ENCODE measurements around the gene ISX. TPM values are rescaled to one million over a fixed set of nuclear protein-coding genes. Genes with fewer than 3 reads are reported as not detected.

ISX gene
- total and polyA plus RNA-seq, 2 experiments from 2014 or later: not detected

DNA sequence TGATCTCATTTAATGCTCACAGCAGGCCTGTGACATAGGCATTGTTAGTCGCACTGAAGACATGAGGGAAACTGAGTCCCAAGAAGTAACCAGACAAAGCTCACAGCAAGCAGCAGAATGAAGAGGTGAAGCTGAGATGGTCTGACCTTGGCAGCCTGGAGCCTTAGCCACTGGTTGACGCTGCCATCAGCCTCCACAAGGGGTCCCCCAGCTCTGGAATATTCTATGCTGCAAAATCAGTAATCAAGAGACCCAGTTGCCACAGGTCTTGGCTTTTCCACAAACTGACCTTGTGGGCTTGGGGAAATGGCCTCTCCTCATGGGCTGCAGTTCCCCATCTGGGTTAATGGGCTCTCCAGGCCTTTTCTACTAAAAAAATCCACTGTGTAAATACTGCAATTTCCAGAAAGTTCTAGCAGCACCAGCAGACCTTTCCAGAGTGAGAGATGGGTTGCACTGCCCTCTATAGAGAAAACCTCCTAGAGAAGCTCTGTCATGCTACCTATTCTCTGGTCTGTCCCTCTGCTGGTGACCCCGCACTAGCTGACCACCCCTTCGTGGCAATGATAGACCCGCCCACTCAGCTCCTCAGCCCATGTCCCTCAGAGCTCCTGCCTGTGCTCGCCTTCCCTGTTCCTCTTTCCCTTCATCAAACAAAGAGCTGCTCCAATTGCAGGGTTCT, 22.6 kb upstream of the ISX start:
- H3K79me2 ChIP-seq (ENCODE audit: insufficient read depth): no peaks in the 10 kb centered on the region
- H2AFZ ChIP-seq: no peak overlapping the region
- no peak overlapping the region for H3K27ac ChIP-seq
- H3K9ac ChIP-seq: no peak overlapping the region
- no peak overlapping the region for H3K4me3 ChIP-seq
- peak; percentile 16 for DNase-seq
- no peaks in the 10 kb centered on the region for H3K27me3 ChIP-seq (replicated peaks; ENCODE audit: insufficient read depth)
- H4K20me1 ChIP-seq (ENCODE audit: insufficient read depth): no peaks in the 10 kb centered on the region
- H3K9me3 ChIP-seq (ENCODE audit: low read depth): no peaks in the 10 kb centered on the region
- no peaks in the 10 kb centered on the region for H3K9me2 ChIP-seq (ENCODE audit: insufficient read depth)
- H3K36me3 ChIP-seq (ENCODE audit: low read depth): no peaks in the 10 kb centered on the region
- 22 to 24% methylated on average over 6 of the region's 6 CpGs for WGBS, 2 experiments (ENCODE audit: low coverage in 1 of 2, low lambda C conversion rate in 2 of 2, missing lambda C conversion rate in 2 of 2)
- no peak overlapping the region for H3K4me2 ChIP-seq (ENCODE audit: unreplicated experiment)
- in situ Hi-C loops (cut with MboI): loop anchor here (10.0 kb wide), 1 partner anchor 59 kb away; no protein-coding TSS in a partner anchor
- H3K4me1 ChIP-seq (ENCODE audit: insufficient read depth): no peaks in the 10 kb centered on the region
- H3F3A ChIP-seq (ENCODE audit: insufficient read depth): no peaks in the 10 kb centered on the region
- TF ChIP-seq EZH2 (IDR thresholded peaks at IDR 0.05; ENCODE audit: insufficient read depth, poor library complexity, severe bottlenecking) (no peak), EZH2phosphoT487 (IDR thresholded peaks at IDR 0.05; ENCODE audit: insufficient read depth, low read depth) (no peak)

- H3K27ac ChIP-seq: no peak overlapping the region
- H3K9ac ChIP-seq: no peak overlapping the region
- no peaks in the 10 kb centered on the region for H3K9me2 ChIP-seq (ENCODE audit: insufficient read depth)
- H3K4me3 ChIP-seq: no peak overlapping the region
- no peaks in the 10 kb centered on the region for H3K27me3 ChIP-seq (replicated peaks; ENCODE audit: insufficient read depth)
- in situ Hi-C loops (cut with MboI): loop anchor here (10.0 kb wide), 1 partner anchor 59 kb away; no protein-coding TSS in a partner anchor
- H3F3A ChIP-seq (ENCODE audit: insufficient read depth): no peaks in the 10 kb centered on the region
- no peak overlapping the region for H2AFZ ChIP-seq
- no peaks in the 10 kb centered on the region for H3K79me2 ChIP-seq (ENCODE audit: insufficient read depth)
- TF ChIP-seq EZH2 (IDR thresholded peaks at IDR 0.05; ENCODE audit: insufficient read depth, poor library complexity, severe bottlenecking) (no peak), EZH2phosphoT487 (IDR thresholded peaks at IDR 0.05; ENCODE audit: insufficient read depth, low read depth) (no peak)
- WGBS, 2 experiments (ENCODE audit: low coverage in 1 of 2, low lambda C conversion rate in 2 of 2, missing lambda C conversion rate in 2 of 2): 18 to 21% methylated on average over 2 of the region's 2 CpGs
- H3K9me3 ChIP-seq (ENCODE audit: low read depth): no peaks in the 10 kb centered on the region
- H4K20me1 ChIP-seq (ENCODE audit: insufficient read depth): no peaks in the 10 kb centered on the region
- H3K4me2 ChIP-seq (ENCODE audit: unreplicated experiment): no peak overlapping the region
- H3K4me1 ChIP-seq (ENCODE audit: insufficient read depth): no peaks in the 10 kb centered on the region
- DNase-seq: no peak
- no peaks in the 10 kb centered on the region for H3K36me3 ChIP-seq (ENCODE audit: low read depth)
Measured at GRCh38 chr22:35043934-35044319, 22.0 kb upstream of the ISX start.

DNA sequence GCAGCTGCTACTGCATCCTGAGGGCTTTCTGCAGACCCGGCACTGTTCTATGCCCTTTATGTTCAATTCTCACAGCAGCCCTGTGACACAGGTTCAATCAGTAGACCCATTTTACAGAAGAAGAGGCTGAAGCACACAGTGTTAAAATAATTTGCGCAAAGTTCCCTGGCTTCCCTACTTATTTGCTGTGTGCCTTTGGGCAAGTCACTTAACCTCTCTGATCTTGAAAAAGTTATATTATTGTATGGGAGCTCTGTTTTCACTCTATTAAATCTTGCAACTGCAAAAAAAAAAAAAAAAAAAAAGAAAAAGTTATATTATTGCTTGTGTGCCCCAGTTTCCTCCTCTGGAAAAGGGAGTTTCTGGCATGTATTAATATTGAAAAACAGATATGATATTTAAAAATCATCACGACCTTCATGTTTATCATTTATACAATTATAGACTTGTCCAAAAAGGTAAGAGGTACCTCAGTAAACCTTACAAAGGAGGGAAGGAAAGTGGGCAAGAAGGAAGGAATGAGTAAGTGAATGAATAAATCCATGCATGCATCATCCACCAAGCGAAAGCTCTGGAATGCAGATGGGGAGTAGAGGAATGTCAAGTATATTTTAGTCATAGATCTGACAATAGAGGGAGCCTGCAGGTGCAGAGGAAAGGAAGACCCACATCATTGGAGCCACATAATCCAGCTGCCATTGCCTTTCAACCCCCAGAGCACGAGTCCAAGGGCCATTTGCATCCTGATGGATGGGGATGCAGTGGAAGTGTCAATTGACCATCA, 21.2 kb upstream of the ISX start:
- TF ChIP-seq EZH2phosphoT487 (IDR thresholded peaks at IDR 0.05; ENCODE audit: insufficient read depth, low read depth) (no peak), EZH2 (IDR thresholded peaks at IDR 0.05; ENCODE audit: insufficient read depth, poor library complexity, severe bottlenecking) (no peak)
- H3F3A ChIP-seq (ENCODE audit: insufficient read depth): no peaks in the 10 kb centered on the region
- H3K36me3 ChIP-seq (ENCODE audit: low read depth): no peaks in the 10 kb centered on the region
- 46 to 52% methylated on average over 5 of the region's 5 CpGs for WGBS, 2 experiments (ENCODE audit: low coverage in 1 of 2, low lambda C conversion rate in 2 of 2, missing lambda C conversion rate in 2 of 2)
- H3K9me2 ChIP-seq (ENCODE audit: insufficient read depth): no peaks in the 10 kb centered on the region
- H3K79me2 ChIP-seq (ENCODE audit: insufficient read depth): no peaks in the 10 kb centered on the region
- H3K27ac ChIP-seq: no peak overlapping the region
- no peaks in the 10 kb centered on the region for H3K4me1 ChIP-seq (ENCODE audit: insufficient read depth)
- no peak overlapping the region for H3K4me3 ChIP-seq
- H4K20me1 ChIP-seq (ENCODE audit: insufficient read depth): no peaks in the 10 kb centered on the region
- no peaks in the 10 kb centered on the region for H3K27me3 ChIP-seq (replicated peaks; ENCODE audit: insufficient read depth)
- in situ Hi-C loops (cut with MboI): loop anchor here (10.0 kb wide), 1 partner anchor 60 kb away; no protein-coding TSS in a partner anchor
- no peak overlapping the region for H3K4me2 ChIP-seq (ENCODE audit: unreplicated experiment)
- H3K9ac ChIP-seq: no peak overlapping the region
- H3K9me3 ChIP-seq (ENCODE audit: low read depth): no peaks in the 10 kb centered on the region
- no peak overlapping the region for H2AFZ ChIP-seq
- DNase-seq: no peak

DNA sequence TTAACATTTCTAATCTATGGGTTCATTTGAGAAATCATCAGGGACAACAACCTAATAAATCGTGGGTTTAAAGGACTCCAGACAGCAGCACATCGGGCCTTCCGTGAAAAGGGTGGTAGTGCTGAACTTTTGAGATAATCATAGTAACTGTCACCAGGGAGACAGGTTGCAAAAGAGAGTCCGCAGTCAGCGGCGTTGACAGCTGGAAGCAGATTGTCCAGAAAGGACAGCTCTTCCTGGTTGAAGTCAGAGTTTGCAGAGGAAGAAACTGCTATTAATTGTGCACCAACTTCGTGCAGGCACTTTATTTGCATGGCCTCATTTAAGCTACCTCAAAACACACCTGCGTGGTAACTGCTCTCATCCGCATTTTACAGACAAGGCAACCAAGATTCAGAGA, 20.5 kb upstream of the ISX start:
- no peak for DNase-seq
- H3F3A ChIP-seq (ENCODE audit: insufficient read depth): no peaks in the 10 kb centered on the region
- H3K9me2 ChIP-seq (ENCODE audit: insufficient read depth): no peaks in the 10 kb centered on the region
- no peaks in the 10 kb centered on the region for H4K20me1 ChIP-seq (ENCODE audit: insufficient read depth)
- H3K79me2 ChIP-seq (ENCODE audit: insufficient read depth): no peaks in the 10 kb centered on the region
- no peak overlapping the region for H3K27ac ChIP-seq
- in situ Hi-C loops (cut with MboI): loop anchor here (10.0 kb wide), 1 partner anchor 61 kb away; no protein-coding TSS in a partner anchor
- no peak overlapping the region for H3K9ac ChIP-seq
- no peaks in the 10 kb centered on the region for H3K9me3 ChIP-seq (ENCODE audit: low read depth)
- H3K4me2 ChIP-seq (ENCODE audit: unreplicated experiment): no peak overlapping the region
- H3K4me1 ChIP-seq (ENCODE audit: insufficient read depth): no peaks in the 10 kb centered on the region
- no peak overlapping the region for H2AFZ ChIP-seq
- TF ChIP-seq EZH2 (IDR thresholded peaks at IDR 0.05; ENCODE audit: insufficient read depth, poor library complexity, severe bottlenecking): no peak
- no peak for TF ChIP-seq EZH2phosphoT487 (IDR thresholded peaks at IDR 0.05; ENCODE audit: insufficient read depth, low read depth)
- H3K36me3 ChIP-seq (ENCODE audit: low read depth): no peaks in the 10 kb centered on the region
- no peak overlapping the region for H3K4me3 ChIP-seq
- H3K27me3 ChIP-seq (replicated peaks; ENCODE audit: insufficient read depth): no peaks in the 10 kb centered on the region
- 23 to 34% methylated on average over 9 of the region's 9 CpGs for WGBS, 2 experiments (ENCODE audit: low coverage in 1 of 2, low lambda C conversion rate in 2 of 2, missing lambda C conversion rate in 2 of 2)
